ENCODE measurements around the gene POLD3.

Gene POLD3

GRCh38 chr11:74684661-74685060 lies 92.3 kb downstream of the POLD3 start:
- H3K27ac ChIP-seq: no peak overlapping the region
- TF ChIP-seq ZFX (IDR thresholded peaks at IDR 0.05) (no peak), CTCF (conservative IDR thresholded peaks at IDR 0.05) (no peak)

GRCh38 chr11:74685338-74685737 lies 93.0 kb downstream of the POLD3 start:
- no peak for TF ChIP-seq ZFX (IDR thresholded peaks at IDR 0.05)
- TF ChIP-seq CTCF (conservative IDR thresholded peaks at IDR 0.05): no peak
- no peak overlapping the region for H3K27ac ChIP-seq

GRCh38 chr11:74685905-74686304 lies 93.5 kb downstream of the POLD3 start:
- no peak for TF ChIP-seq ZFX (IDR thresholded peaks at IDR 0.05)
- no peak for TF ChIP-seq CTCF (conservative IDR thresholded peaks at IDR 0.05)
- H3K27ac ChIP-seq: no peak overlapping the region

GRCh38 chr11:74686792-74687191 lies 94.4 kb downstream of the POLD3 start:
- no peak overlapping the region for H3K27ac ChIP-seq
- no peak for TF ChIP-seq ZFX (IDR thresholded peaks at IDR 0.05)
- no peak for TF ChIP-seq CTCF (conservative IDR thresholded peaks at IDR 0.05)

GRCh38 chr11:74687237-74688023 lies 95.0 kb downstream of the POLD3 start:
- H3K27ac ChIP-seq: no peak overlapping the region
- no peak for TF ChIP-seq CTCF (conservative IDR thresholded peaks at IDR 0.05)
- no peak for TF ChIP-seq ZFX (IDR thresholded peaks at IDR 0.05)

GRCh38 chr11:74689666-74690065 lies 97.3 kb downstream of the POLD3 start:
- no peak overlapping the region for H3K27ac ChIP-seq
- no peak for TF ChIP-seq CTCF (conservative IDR thresholded peaks at IDR 0.05)
- no peak for TF ChIP-seq ZFX (IDR thresholded peaks at IDR 0.05)

- H3K27ac ChIP-seq: no peak overlapping the region
- no peak for TF ChIP-seq ZFX (IDR thresholded peaks at IDR 0.05)
- no peak for TF ChIP-seq CTCF (conservative IDR thresholded peaks at IDR 0.05)
Measured at GRCh38 chr11:74691755-74692154, 99.4 kb downstream of the POLD3 start.

Measured in C4-2B (cell line).